Subcutaneous abdominal adipose tissue (tissue), 5 donors: Measurements from ENCODE around the gene ANAPC1.
"Not testable (repeated sequence)": the region's sequence is repeated elsewhere in the genome, so short reads cannot be mapped to it uniquely, and the experiment has no call there.

ENCODE experiments used
- H3K27ac ChIP-seq: one replicate; pipeline ENCODE4 v1.7.0; 2013; ENCODE audit warnings: low read depth, mild to moderate bottlenecking, inconsistent platforms, low read length, moderate library complexity
- H3K27me3 ChIP-seq, 5 donors: one replicate each; pipeline ENCODE4 v1.7.0; 2013; ENCODE audit warnings: low read length in 5 of 5, inconsistent platforms in 1 of 5; ENCODE audit not compliant: control insufficient read depth in 5 of 5, insufficient read depth in 4 of 5
- H3K36me3 ChIP-seq, 5 donors: one replicate each; pipeline ENCODE4 v1.7.0; 2013; ENCODE audit warnings: low read length in 5 of 5; ENCODE audit not compliant: control insufficient read depth in 5 of 5, insufficient read depth in 5 of 5
- H3K4me1 ChIP-seq, 5 donors: one replicate each; pipeline ENCODE4 v1.7.0; 2013; ENCODE audit warnings: low read length in 5 of 5, mild to moderate bottlenecking in 3 of 5, moderate library complexity in 1 of 5; ENCODE audit not compliant: control insufficient read depth in 5 of 5, insufficient read depth in 5 of 5
- H3K4me3 ChIP-seq, 5 donors: one replicate each; pipeline ENCODE4 v1.7.0; 2013; ENCODE audit warnings: low read length in 5 of 5, low read depth in 1 of 5
- H3K9ac ChIP-seq, 5 donors: one replicate each; pipeline ENCODE4 v1.7.0; 2013; ENCODE audit warnings: low read length in 5 of 5, mild to moderate bottlenecking in 4 of 5, moderate library complexity in 3 of 5
- H3K9me3 ChIP-seq, 5 donors: one replicate each; pipeline ENCODE4 v1.7.0; 2013; ENCODE audit warnings: low read length in 5 of 5; ENCODE audit not compliant: control insufficient read depth in 5 of 5
- donor health status: healthy.
- donor health status: healthy.
- donor health status: healthy.
- donor health status: healthy.
- donor health status: healthy.

ANAPC1 gene

GRCh38 chr2:111741517-111741916, 142.5 kb downstream of the ANAPC1 start:
- not testable (repeated sequence) for H3K27me3 ChIP-seq, H3K9ac ChIP-seq, H3K27ac ChIP-seq, H3K4me1 ChIP-seq, H3K4me3 ChIP-seq, H3K36me3 ChIP-seq, H3K9me3 ChIP-seq

GRCh38 chr2:111735838-111736721, 147.9 kb downstream of the ANAPC1 start:
- not testable (repeated sequence) for H3K9me3 ChIP-seq, H3K36me3 ChIP-seq, H3K27ac ChIP-seq, H3K4me1 ChIP-seq, H3K27me3 ChIP-seq, H3K9ac ChIP-seq, H3K4me3 ChIP-seq

- not testable (repeated sequence) for H3K27me3 ChIP-seq, H3K27ac ChIP-seq, H3K4me3 ChIP-seq, H3K4me1 ChIP-seq, H3K9me3 ChIP-seq, H3K9ac ChIP-seq, H3K36me3 ChIP-seq
Observed at GRCh38 chr2:111735420-111735819, 148.6 kb downstream of the ANAPC1 start.

DNA sequence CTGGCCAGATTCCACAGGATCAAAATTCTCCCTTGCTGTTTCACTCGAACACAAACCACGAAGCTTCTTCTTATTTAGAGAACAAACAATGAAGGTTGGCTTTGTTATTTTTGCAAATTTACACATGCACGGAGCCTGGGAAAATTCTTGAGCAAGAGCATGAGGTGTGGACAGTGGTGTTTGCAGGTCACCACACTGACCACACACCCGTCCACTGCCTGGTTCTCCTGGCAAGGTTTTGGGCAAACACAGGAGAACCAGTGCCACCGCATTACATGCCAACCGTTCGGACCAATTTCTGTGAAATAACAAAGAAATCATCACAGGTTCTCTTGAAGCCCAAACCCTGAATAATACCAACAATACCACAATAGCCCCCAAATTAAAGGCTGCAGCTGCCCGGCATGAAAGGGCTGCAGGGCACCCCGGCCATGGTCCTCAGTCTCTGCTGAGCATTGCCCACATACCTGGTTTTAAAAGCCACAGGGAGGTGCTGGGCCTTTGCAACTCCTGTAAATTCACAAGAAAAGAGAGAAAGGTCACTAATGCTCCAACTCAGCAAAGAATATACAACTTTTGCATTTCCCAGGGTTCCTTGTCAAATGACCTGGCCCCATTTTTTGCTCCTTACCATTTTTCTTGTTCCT, 154.1 kb downstream of the ANAPC1 start:
- not testable (repeated sequence) for H3K36me3 ChIP-seq, H3K27ac ChIP-seq, H3K4me1 ChIP-seq, H3K27me3 ChIP-seq, H3K9me3 ChIP-seq, H3K4me3 ChIP-seq, H3K9ac ChIP-seq

DNA sequence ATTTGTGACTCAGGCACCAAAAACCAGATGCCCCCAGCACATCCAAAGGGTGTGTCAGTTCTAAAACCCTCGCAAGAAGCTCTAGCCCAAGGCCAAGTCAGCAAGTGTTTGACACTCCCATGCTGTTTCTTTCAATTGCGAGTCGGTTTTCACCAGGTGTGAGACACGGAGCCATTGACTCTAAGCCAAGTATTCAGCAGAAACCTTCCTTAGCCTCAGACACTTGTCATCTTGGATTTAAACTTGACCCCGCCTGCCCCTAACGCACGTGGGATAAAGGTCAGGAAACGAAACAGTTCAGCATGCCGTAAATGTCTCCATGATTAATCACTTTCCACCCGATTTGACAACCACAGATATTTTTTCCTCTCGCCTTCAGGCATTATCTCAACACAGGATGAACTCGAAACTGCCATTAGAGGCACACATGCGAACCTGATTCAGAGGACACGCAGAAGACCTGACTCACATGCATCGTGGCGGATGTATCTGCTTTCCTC, 156.3 kb downstream of the ANAPC1 start:
- H3K4me1 ChIP-seq, H3K27ac ChIP-seq, H3K9me3 ChIP-seq, H3K4me3 ChIP-seq, H3K27me3 ChIP-seq, H3K9ac ChIP-seq, H3K36me3 ChIP-seq: not testable (repeated sequence)

DNA sequence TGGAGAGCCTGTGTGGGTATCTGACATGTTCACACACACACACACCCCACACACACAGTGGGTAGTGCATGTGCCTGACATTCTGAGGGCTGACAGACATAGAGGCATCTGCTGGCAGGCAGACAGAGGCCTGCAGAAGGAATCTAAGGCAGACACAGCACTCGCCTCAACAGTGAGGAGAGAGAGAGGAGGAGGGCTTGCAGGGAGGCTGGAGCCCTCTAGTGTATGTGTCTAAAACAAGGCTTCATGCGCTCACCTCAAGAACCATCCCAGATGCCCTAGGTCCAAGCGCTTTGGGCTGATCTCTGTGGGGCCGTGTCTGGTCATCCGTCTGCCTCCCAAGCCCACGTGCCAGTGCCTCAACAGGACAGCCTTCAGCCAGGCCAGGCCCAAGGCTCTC, 158.3 kb downstream of the ANAPC1 start:
- H3K36me3 ChIP-seq, H3K4me3 ChIP-seq, H3K27me3 ChIP-seq, H3K9ac ChIP-seq, H3K4me1 ChIP-seq, H3K9me3 ChIP-seq, H3K27ac ChIP-seq: not testable (repeated sequence)

DNA sequence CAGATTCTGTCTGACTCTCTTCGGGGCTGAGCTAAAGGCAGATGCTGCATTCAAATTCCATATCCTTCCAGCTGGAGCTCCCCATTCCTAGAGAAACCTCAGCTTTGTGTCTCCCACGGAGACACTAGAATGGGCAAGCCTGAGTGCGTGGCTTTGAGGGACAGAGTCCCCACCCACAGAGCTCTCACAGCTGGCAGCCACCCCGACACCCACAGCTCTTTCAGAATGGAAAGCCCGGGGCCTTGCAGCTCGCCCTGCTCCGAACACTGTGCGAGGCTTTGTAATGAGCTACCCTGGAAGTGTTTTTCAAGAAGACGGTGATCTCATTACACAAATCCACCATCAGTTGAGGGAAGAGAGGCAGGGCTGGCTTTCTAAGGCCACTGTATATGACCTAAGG, 164.4 kb downstream of the ANAPC1 start:
- H3K27ac ChIP-seq, H3K36me3 ChIP-seq, H3K9ac ChIP-seq, H3K9me3 ChIP-seq, H3K4me3 ChIP-seq, H3K27me3 ChIP-seq, H3K4me1 ChIP-seq: not testable (repeated sequence)
